Skeletal muscle tissue (tissue), 4 donors: Measurements from ENCODE around the gene TKT. TPM values are rescaled to one million over a fixed set of nuclear protein-coding genes. Genes with fewer than 3 reads are reported as not detected.

Experiments
- H3K27ac ChIP-seq: one replicate; pipeline ENCODE4 v1.7.0; 2013; ENCODE audit warnings: mild to moderate bottlenecking, low read depth, low read length, inconsistent platforms
- H3K27me3 ChIP-seq, 3 donors: one replicate each; pipeline ENCODE4 v1.7.0; 2013; ENCODE audit warnings: low read length in 3 of 3; ENCODE audit not compliant: control insufficient read depth in 3 of 3, insufficient read depth in 3 of 3
- H3K36me3 ChIP-seq, 3 donors: one replicate each; pipeline ENCODE4 v1.7.0; 2013; ENCODE audit warnings: low read length in 3 of 3; ENCODE audit not compliant: control insufficient read depth in 3 of 3, insufficient read depth in 3 of 3
- H3K4me1 ChIP-seq, 3 donors: one replicate each; pipeline ENCODE4 v1.7.0; 2013; ENCODE audit warnings: low read length in 3 of 3, mild to moderate bottlenecking in 3 of 3; ENCODE audit not compliant: control insufficient read depth in 3 of 3, insufficient read depth in 3 of 3
- H3K4me3 ChIP-seq, 3 donors: one replicate each; pipeline ENCODE4 v1.7.0; 2013; ENCODE audit warnings: low read length in 3 of 3
- H3K9ac ChIP-seq, 3 donors: one replicate each; pipeline ENCODE4 v1.7.0; 2013; ENCODE audit warnings: low read length in 3 of 3, mild to moderate bottlenecking in 3 of 3, moderate library complexity in 2 of 3, low read depth in 1 of 3
- H3K9me3 ChIP-seq, 3 donors: one replicate each; pipeline ENCODE4 v1.7.0; 2013; ENCODE audit warnings: low read length in 3 of 3; ENCODE audit not compliant: control insufficient read depth in 3 of 3
- total RNA-seq: library from RNA; depleted of rRNA; stranded (reverse); fragments of >200 nt; gene quantifications from one replicate; pipeline ENCODE4 v1.2.3, GENCODE V29; 2014
- donor health status: Osteomylitis.

TKT gene
- total RNA-seq, 1 donor from 2014 or later: 67.8 TPM

GRCh38 chr3:53232641-53233377 is 23.0 kb downstream of the TKT start:
- H3K9ac ChIP-seq: no peak overlapping the region
- H3K27ac ChIP-seq: no peak overlapping the region
- H3K36me3 ChIP-seq: peaks cover 53 to 63% (median 60%) of the 10 kb centered on the region in 3 donors

GRCh38 chr3:53231532-53232511 is 24.0 kb downstream of the TKT start:
- Histone ChIP-seq H3K9ac (no peak overlapping the region), H3K36me3 (peaks cover 61 to 73% (median 69%) of the 10 kb centered on the region in 3 donors), H3K9me3 (no peaks in the 10 kb centered on the region), H3K4me1 (peaks cover 9 to 12% (median 10%) of the 10 kb centered on the region in 3 donors), H3K27ac (no peak overlapping the region), H3K4me3 (no peak overlapping the region), H3K27me3 (no peaks in the 10 kb centered on the region)

More at GRCh38 chr3:53232641-53233377, 23.0 kb downstream of the TKT start:
- H3K9me3 ChIP-seq: no peaks in the 10 kb centered on the region
- no peak overlapping the region for H3K4me3 ChIP-seq
- peaks cover 9 to 12% (median 10%) of the 10 kb centered on the region in 3 donors for H3K4me1 ChIP-seq
- H3K27me3 ChIP-seq: no peaks in the 10 kb centered on the region

- Histone ChIP-seq H3K36me3 (peaks cover 72 to 81% (median 77%) of the 10 kb centered on the region in 3 donors), H3K27ac (no peak overlapping the region), H3K4me3 (no peak overlapping the region), H3K27me3 (no peaks in the 10 kb centered on the region), H3K9me3 (no peaks in the 10 kb centered on the region), H3K9ac (no peak overlapping the region), H3K4me1 (peaks cover 2 to 3% (median 2%) of the 10 kb centered on the region in 3 donors)
Observed at GRCh38 chr3:53230789-53231188, 25.0 kb downstream of the TKT start.

GRCh38 chr3:53230041-53230621 is 25.7 kb downstream of the TKT start:
- no peaks in the 10 kb centered on the region for H3K27me3 ChIP-seq
- no peaks in the 10 kb centered on the region for H3K9me3 ChIP-seq
- no peaks in the 10 kb centered on the region for H3K4me1 ChIP-seq
- H3K27ac ChIP-seq: no peak overlapping the region
- no peak overlapping the region for H3K9ac ChIP-seq
- H3K36me3 ChIP-seq: peaks cover 78 to 86% (median 81%) of the 10 kb centered on the region in 3 donors
- no peak overlapping the region for H3K4me3 ChIP-seq

- Histone ChIP-seq H3K27ac (no peak overlapping the region), H3K9ac (no peak overlapping the region), H3K27me3 (no peaks in the 10 kb centered on the region), H3K36me3 (peaks cover 80 to 88% (median 82%) of the 10 kb centered on the region in 3 donors), H3K4me3 (no peak overlapping the region), H3K9me3 (no peaks in the 10 kb centered on the region), H3K4me1 (no peaks in the 10 kb centered on the region)
Observed at GRCh38 chr3:53229606-53230005, 26.2 kb downstream of the TKT start.

DNA sequence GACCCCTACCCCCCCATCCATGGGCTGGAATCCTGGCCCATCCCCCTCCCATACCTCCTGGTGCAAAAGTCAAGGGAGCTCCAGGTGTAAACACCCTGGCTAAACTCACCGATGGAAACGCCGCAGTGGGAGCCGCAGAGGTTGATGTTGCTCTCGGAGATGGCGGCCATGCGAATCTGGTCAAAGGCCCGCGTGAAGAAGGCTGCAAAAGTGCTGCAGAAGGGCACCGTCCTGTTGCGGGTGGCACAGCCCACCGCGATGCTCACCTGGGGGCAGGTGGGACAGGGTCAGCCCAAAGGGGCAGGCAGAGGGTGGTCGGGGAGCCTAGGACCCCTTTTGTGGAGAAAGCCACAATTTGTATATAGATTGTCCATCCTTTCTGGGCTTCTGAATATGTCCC is 26.7 kb downstream of the TKT start:
- Histone ChIP-seq H3K27me3 (no peaks in the 10 kb centered on the region), H3K36me3 (peaks cover 80 to 90% (median 83%) of the 10 kb centered on the region in 3 donors), H3K27ac (no peak overlapping the region), H3K9me3 (no peaks in the 10 kb centered on the region), H3K4me1 (no peaks in the 10 kb centered on the region), H3K9ac (no peak overlapping the region), H3K4me3 (no peak overlapping the region)

- Histone ChIP-seq H3K9me3 (no peaks in the 10 kb centered on the region), H3K9ac (no peak overlapping the region), H3K4me1 (no peaks in the 10 kb centered on the region), H3K27ac (no peak overlapping the region), H3K27me3 (no peaks in the 10 kb centered on the region), H3K36me3 (peaks cover 79 to 85% (median 81%) of the 10 kb centered on the region in 3 donors), H3K4me3 (no peak overlapping the region)
Observed at GRCh38 chr3:53227993-53228885, 27.6 kb downstream of the TKT start.

DNA sequence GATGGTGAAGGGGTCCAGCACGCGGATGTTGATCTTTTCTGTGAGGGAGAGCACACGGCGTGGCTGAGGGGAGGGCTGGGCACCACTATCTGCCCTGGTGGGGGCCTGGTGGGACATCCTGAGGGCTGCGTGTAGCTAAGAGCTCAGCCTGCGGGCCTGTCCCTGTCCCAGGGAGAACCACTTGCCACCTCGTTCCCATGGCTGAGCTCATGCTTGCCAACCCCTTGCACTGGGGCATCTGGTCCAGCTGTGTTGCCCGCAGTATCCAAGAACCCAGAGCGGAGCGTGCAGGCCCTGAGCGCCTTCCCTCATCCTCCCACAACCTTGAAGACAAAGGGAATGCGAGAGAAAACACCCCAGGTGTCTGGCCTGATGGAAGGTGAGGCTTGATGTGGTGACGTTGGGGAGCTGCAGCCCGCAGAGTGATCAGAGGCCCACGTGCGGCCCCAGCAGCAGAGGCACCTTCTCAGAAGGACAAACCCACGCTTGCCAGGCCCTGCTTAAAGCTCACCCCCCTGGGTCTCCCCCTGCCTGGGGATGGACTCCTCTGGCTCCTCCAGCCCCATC is 28.9 kb downstream of the TKT start:
- peaks cover 72 to 79% (median 73%) of the 10 kb centered on the region in 3 donors for H3K36me3 ChIP-seq
- no peak overlapping the region for H3K27ac ChIP-seq
- no peak overlapping the region for H3K9ac ChIP-seq
- no peak overlapping the region for H3K4me3 ChIP-seq
- H3K27me3 ChIP-seq: no peaks in the 10 kb centered on the region
- H3K4me1 ChIP-seq: no peaks in the 10 kb centered on the region
- H3K9me3 ChIP-seq: no peaks in the 10 kb centered on the region
